Measurements from ENCODE around the gene MDH2. TPM values are rescaled to one million over a fixed set of nuclear protein-coding genes. Genes with fewer than 3 reads are reported as not detected.
A peak's percentile ranks its signal among the peaks of the same experiment; 100 is the strongest.
"Not testable (repeated sequence)": the region's sequence is repeated elsewhere in the genome, so short reads cannot be mapped to it uniquely, and the experiment has no call there.

The MDH2 gene
- total RNA-seq, 1 experiment from 2014 or later: 313 TPM

GRCh38 chr7:76106893-76107292 lies 59.0 kb downstream of the MDH2 start:
- Histone ChIP-seq H3K36me3 (ENCODE audit: control insufficient read depth, insufficient read depth, low read length) (no peaks in the 10 kb centered on the region), H3K4me1 (peaks cover 10% of the 10 kb centered on the region; the same call in 1 of the 2 replicates), H3K27me3 (replicated peaks; ENCODE audit: control insufficient read depth, insufficient read depth, low read length) (no peaks in the 10 kb centered on the region), H3K4me3 (ENCODE audit: low read depth, low read length) (no peak overlapping the region), H3K9me3 (no peaks in the 10 kb centered on the region)
- CTCF ChIA-PET: no interaction called here
- Mint-ChIP-seq H3K9me3 (ENCODE audit: unreplicated experiment) (no peaks in the 10 kb centered on the region), H3K27ac (ENCODE audit: unreplicated experiment) (no peak overlapping the region), H3K4me1 (ENCODE audit: low read depth, unreplicated experiment) (peaks cover 15% of the 10 kb centered on the region), H3K36me3 (ENCODE audit: insufficient read depth, unreplicated experiment) (no peaks in the 10 kb centered on the region), H3K27me3 (ENCODE audit: insufficient read depth, unreplicated experiment) (no peaks in the 10 kb centered on the region), H3K4me3 (ENCODE audit: unreplicated experiment) (no peak overlapping the region)
- intact Hi-C loops (cut with micrococcal nuclease; ENCODE audit: unreplicated experiment): no loop called here
- DNase-seq: no peak
- TF ChIP-seq, protein P1, sequence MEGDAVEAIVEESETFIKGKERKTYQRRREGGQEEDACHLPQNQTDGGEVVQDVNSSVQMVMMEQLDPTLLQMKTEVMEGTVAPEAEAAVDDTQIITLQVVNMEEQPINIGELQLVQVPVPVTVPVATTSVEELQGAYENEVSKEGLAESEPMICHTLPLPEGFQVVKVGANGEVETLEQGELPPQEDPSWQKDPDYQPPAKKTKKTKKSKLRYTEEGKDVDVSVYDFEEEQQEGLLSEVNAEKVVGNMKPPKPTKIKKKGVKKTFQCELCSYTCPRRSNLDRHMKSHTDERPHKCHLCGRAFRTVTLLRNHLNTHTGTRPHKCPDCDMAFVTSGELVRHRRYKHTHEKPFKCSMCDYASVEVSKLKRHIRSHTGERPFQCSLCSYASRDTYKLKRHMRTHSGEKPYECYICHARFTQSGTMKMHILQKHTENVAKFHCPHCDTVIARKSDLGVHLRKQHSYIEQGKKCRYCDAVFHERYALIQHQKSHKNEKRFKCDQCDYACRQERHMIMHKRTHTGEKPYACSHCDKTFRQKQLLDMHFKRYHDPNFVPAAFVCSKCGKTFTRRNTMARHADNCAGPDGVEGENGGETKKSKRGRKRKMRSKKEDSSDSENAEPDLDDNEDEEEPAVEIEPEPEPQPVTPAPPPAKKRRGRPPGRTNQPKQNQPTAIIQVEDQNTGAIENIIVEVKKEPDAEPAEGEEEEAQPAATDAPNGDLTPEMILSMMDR (IDR thresholded peaks at IDR 0.05; ENCODE audit: insufficient read depth in 1 of 2, low read depth in 1 of 2, low read length in 1 of 2, severe bottlenecking in 1 of 2, unreplicated experiment in 1 of 2): no peak
- POLR2A ChIA-PET: no interaction called here
- no TSS peak for BruUV-seq (replicated peaks)

- peak; percentile 21 to 50 for DNase-seq
- peaks cover 10% of the 10 kb centered on the region; the same call in 1 of the 2 replicates for H3K4me1 ChIP-seq
- intact Hi-C loops (cut with micrococcal nuclease; ENCODE audit: unreplicated experiment): no loop called here
- BruUV-seq (replicated peaks): no TSS peak
- Mint-ChIP-seq H3K4me1 (ENCODE audit: low read depth, unreplicated experiment) (peaks cover 12% of the 10 kb centered on the region), H3K4me3 (ENCODE audit: unreplicated experiment) (no peak overlapping the region), H3K9me3 (ENCODE audit: unreplicated experiment) (no peaks in the 10 kb centered on the region), H3K36me3 (ENCODE audit: insufficient read depth, unreplicated experiment) (no peaks in the 10 kb centered on the region), H3K27me3 (ENCODE audit: insufficient read depth, unreplicated experiment) (no peaks in the 10 kb centered on the region), H3K27ac (ENCODE audit: unreplicated experiment) (no peak overlapping the region)
- ChIA-PET POLR2A (no interaction called here), CTCF (no interaction called here)
- TF ChIP-seq, protein P1 (IDR thresholded peaks at IDR 0.05; ENCODE audit: insufficient read depth in 1 of 2, low read depth in 1 of 2, low read length in 1 of 2, severe bottlenecking in 1 of 2, unreplicated experiment in 1 of 2): no peak
- H3K4me3 ChIP-seq (ENCODE audit: low read depth, low read length): no peak overlapping the region
- no peaks in the 10 kb centered on the region for H3K36me3 ChIP-seq (ENCODE audit: control insufficient read depth, insufficient read depth, low read length)
- H3K9me3 ChIP-seq: no peaks in the 10 kb centered on the region
- no peaks in the 10 kb centered on the region for H3K27me3 ChIP-seq (replicated peaks; ENCODE audit: control insufficient read depth, insufficient read depth, low read length)
These were observed 60.8 kb downstream of the MDH2 start for GRCh38 chr7:76108540-76109233.

GRCh38 chr7:76113042-76113630 lies 65.2 kb downstream of the MDH2 start:
- H3K9me3 Mint-ChIP-seq (ENCODE audit: unreplicated experiment); H3K27me3 Mint-ChIP-seq (ENCODE audit: insufficient read depth, unreplicated experiment); H3K36me3 Mint-ChIP-seq (ENCODE audit: insufficient read depth, unreplicated experiment); H3K27me3 ChIP-seq (replicated peaks; ENCODE audit: control insufficient read depth, insufficient read depth, low read length); H3K36me3 ChIP-seq (ENCODE audit: control insufficient read depth, insufficient read depth, low read length); H3K27ac Mint-ChIP-seq (ENCODE audit: unreplicated experiment); intact Hi-C loops (cut with micrococcal nuclease; ENCODE audit: unreplicated experiment); H3K9me3 ChIP-seq; H3K4me3 ChIP-seq (ENCODE audit: low read depth, low read length); CTCF ChIA-PET; H3K4me3 Mint-ChIP-seq (ENCODE audit: unreplicated experiment); POLR2A ChIA-PET; BruUV-seq (replicated peaks); DNase-seq: not testable (repeated sequence)
- H3K4me1 ChIP-seq: peaks cover 17% of the 10 kb centered on the region
- peaks cover 12% of the 10 kb centered on the region for H3K4me1 Mint-ChIP-seq (ENCODE audit: low read depth, unreplicated experiment)

- CTCF ChIA-PET; H3K4me1 Mint-ChIP-seq (ENCODE audit: low read depth, unreplicated experiment); intact Hi-C loops (cut with micrococcal nuclease; ENCODE audit: unreplicated experiment); H3K36me3 Mint-ChIP-seq (ENCODE audit: insufficient read depth, unreplicated experiment); H3K9me3 ChIP-seq; POLR2A ChIA-PET; H3K4me3 ChIP-seq (ENCODE audit: low read depth, low read length); H3K9me3 Mint-ChIP-seq (ENCODE audit: unreplicated experiment); H3K27ac Mint-ChIP-seq (ENCODE audit: unreplicated experiment); H3K27me3 Mint-ChIP-seq (ENCODE audit: insufficient read depth, unreplicated experiment); H3K4me1 ChIP-seq; H3K4me3 Mint-ChIP-seq (ENCODE audit: unreplicated experiment); H3K36me3 ChIP-seq (ENCODE audit: control insufficient read depth, insufficient read depth, low read length); DNase-seq; BruUV-seq (replicated peaks); H3K27me3 ChIP-seq (replicated peaks; ENCODE audit: control insufficient read depth, insufficient read depth, low read length): not testable (repeated sequence)
These were observed 66.8 kb downstream of the MDH2 start for GRCh38 chr7:76114742-76115141.

All from Caco-2 (cell line).